Measurements from ENCODE around the gene EHD4. TPM values are rescaled to one million over a fixed set of nuclear protein-coding genes. Genes with fewer than 3 reads are reported as not detected.

The EHD4 gene
- total RNA-seq, 1 donor from 2014 or later: 64.9 TPM

DNA sequence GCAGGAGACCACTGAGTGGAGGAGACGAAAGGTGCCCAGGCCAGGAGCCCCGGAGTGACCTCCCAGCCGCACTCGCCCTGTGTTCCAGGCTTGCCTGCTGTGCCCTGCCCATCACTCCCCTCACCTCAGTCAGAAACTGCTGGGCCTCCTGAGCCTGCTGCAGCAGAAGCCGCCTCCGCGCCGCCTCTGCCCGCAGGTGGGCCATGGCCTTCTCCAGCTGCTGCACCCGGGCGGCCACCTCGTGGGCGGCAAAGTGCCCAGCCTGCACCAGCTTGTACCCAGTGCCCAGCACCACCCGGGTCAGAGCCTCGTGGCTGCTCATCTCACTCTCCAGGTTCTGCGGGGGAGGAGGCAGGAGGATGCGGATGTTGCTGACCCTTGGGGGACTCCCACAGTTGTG is 116.1 kb downstream of the EHD4 start:
- Mint-ChIP-seq H3K27me3 (ENCODE audit: unreplicated experiment) (peaks cover 10% of the 10 kb centered on the region), H3K9me3 (ENCODE audit: unreplicated experiment) (no peaks in the 10 kb centered on the region), H3K4me3 (ENCODE audit: unreplicated experiment) (no peak overlapping the region), H3K27ac (ENCODE audit: unreplicated experiment) (no peak overlapping the region), H3K4me1 (ENCODE audit: unreplicated experiment) (no peaks in the 10 kb centered on the region), H3K36me3 (ENCODE audit: low read depth, unreplicated experiment) (peaks cover 3% of the 10 kb centered on the region)
- DNase-seq (ENCODE audit: low spot score): no peak
- TF ChIP-seq, protein P1, sequence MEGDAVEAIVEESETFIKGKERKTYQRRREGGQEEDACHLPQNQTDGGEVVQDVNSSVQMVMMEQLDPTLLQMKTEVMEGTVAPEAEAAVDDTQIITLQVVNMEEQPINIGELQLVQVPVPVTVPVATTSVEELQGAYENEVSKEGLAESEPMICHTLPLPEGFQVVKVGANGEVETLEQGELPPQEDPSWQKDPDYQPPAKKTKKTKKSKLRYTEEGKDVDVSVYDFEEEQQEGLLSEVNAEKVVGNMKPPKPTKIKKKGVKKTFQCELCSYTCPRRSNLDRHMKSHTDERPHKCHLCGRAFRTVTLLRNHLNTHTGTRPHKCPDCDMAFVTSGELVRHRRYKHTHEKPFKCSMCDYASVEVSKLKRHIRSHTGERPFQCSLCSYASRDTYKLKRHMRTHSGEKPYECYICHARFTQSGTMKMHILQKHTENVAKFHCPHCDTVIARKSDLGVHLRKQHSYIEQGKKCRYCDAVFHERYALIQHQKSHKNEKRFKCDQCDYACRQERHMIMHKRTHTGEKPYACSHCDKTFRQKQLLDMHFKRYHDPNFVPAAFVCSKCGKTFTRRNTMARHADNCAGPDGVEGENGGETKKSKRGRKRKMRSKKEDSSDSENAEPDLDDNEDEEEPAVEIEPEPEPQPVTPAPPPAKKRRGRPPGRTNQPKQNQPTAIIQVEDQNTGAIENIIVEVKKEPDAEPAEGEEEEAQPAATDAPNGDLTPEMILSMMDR (IDR thresholded peaks at IDR 0.05; ENCODE audit: unreplicated experiment): no peak

DNA sequence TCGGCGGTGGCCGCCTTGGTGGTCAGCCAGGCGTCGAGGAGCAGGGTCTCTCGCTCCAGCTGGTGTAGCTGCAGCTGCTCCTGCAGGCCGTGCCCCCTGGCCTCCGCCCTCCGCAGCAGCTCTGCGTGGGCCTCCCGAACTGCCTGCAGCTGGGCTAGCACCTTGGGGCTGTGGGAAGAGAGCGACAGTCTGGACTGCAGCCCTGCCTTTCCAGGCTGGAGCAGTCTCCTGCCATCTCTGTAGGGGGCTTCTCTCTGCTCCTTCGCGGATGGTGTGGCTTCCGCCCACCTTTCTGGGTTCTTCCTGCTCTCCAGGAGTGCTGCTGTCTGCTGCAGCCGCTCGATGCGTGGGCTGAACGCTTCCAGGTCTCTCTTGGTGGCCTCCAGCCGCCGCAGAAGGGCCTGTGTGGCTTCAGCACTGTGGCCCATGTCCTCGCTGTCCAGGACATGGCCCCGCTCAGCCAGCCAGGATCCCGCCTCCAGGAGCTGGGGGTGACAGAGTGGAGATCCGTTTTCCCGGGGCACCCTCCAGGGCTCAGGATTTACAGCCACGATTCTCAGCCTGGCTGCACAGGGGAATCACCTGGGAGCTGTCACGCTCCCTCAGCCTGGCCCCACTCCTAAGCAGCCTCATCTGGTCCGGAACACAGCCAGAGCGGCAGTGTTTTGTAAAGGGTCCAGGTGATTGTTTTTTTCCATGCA is 116.9 kb downstream of the EHD4 start:
- TF ChIP-seq, protein P1 (IDR thresholded peaks at IDR 0.05; ENCODE audit: unreplicated experiment): no peak
- Mint-ChIP-seq H3K4me1 (ENCODE audit: unreplicated experiment) (no peaks in the 10 kb centered on the region), H3K36me3 (ENCODE audit: low read depth, unreplicated experiment) (peaks cover 3% of the 10 kb centered on the region), H3K27me3 (ENCODE audit: unreplicated experiment) (peaks cover 10% of the 10 kb centered on the region), H3K27ac (ENCODE audit: unreplicated experiment) (peak overlapping the region; percentile 30), H3K4me3 (ENCODE audit: unreplicated experiment) (no peak overlapping the region), H3K9me3 (ENCODE audit: unreplicated experiment) (no peaks in the 10 kb centered on the region)
- DNase-seq (ENCODE audit: low spot score): no peak

DNA sequence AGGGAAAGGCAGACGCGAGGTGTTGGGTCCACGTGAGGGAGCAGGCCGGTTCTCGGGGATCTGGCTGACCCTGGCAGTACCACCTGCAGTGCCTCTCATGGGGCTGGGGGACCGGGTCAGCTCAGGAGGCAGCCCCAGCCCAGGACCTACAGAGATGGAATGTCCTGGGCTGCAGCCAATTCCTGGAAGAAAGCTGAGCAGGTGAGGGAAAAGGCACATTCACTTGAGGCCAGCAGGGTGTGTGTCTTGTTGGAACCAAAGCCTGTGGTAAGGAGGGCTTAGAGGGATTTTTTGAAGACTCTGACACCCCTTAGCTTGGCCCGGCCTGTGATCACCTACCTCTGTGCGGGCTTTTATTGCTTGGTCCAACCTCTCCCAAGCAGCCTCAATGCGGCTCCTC is 117.9 kb downstream of the EHD4 start:
- no peak overlapping the region for H3K27ac Mint-ChIP-seq (ENCODE audit: unreplicated experiment)
- H3K27me3 Mint-ChIP-seq (ENCODE audit: unreplicated experiment): peaks cover 8% of the 10 kb centered on the region
- DNase-seq (ENCODE audit: low spot score): no peak
- no peaks in the 10 kb centered on the region for H3K9me3 Mint-ChIP-seq (ENCODE audit: unreplicated experiment)
- H3K4me3 Mint-ChIP-seq (ENCODE audit: unreplicated experiment): no peak overlapping the region
- H3K4me1 Mint-ChIP-seq (ENCODE audit: unreplicated experiment): no peaks in the 10 kb centered on the region
- TF ChIP-seq, protein P1 (IDR thresholded peaks at IDR 0.05; ENCODE audit: unreplicated experiment): no peak
- H3K36me3 Mint-ChIP-seq (ENCODE audit: low read depth, unreplicated experiment): peaks cover 3% of the 10 kb centered on the region

DNA sequence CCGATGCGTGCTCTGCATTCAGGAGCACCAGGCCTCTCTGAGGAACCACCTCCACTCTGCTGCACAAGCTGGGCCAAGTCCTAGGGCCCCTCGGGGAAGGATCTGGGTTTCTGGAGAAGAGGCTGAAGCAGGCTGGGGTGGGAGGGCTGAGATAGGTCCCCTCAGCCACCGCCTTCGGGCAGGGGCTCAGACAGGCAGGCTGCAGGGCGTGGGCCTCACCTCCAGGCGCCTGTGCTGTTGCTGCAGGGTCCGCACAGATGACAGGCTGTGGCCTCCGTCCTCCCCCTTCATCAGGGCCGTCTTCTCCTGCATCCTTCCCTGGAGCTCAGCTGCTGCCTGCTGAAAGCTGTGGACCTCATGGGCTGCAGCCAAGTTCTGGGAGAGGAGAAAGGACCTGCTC is 118.5 kb downstream of the EHD4 start:
- Mint-ChIP-seq H3K36me3 (ENCODE audit: low read depth, unreplicated experiment) (peaks cover 3% of the 10 kb centered on the region), H3K27ac (ENCODE audit: unreplicated experiment) (no peak overlapping the region), H3K27me3 (ENCODE audit: unreplicated experiment) (peaks cover 7% of the 10 kb centered on the region), H3K9me3 (ENCODE audit: unreplicated experiment) (no peaks in the 10 kb centered on the region), H3K4me1 (ENCODE audit: unreplicated experiment) (no peaks in the 10 kb centered on the region), H3K4me3 (ENCODE audit: unreplicated experiment) (no peak overlapping the region)
- TF ChIP-seq, protein P1 (IDR thresholded peaks at IDR 0.05; ENCODE audit: unreplicated experiment): no peak
- no peak for DNase-seq (ENCODE audit: low spot score)

DNA sequence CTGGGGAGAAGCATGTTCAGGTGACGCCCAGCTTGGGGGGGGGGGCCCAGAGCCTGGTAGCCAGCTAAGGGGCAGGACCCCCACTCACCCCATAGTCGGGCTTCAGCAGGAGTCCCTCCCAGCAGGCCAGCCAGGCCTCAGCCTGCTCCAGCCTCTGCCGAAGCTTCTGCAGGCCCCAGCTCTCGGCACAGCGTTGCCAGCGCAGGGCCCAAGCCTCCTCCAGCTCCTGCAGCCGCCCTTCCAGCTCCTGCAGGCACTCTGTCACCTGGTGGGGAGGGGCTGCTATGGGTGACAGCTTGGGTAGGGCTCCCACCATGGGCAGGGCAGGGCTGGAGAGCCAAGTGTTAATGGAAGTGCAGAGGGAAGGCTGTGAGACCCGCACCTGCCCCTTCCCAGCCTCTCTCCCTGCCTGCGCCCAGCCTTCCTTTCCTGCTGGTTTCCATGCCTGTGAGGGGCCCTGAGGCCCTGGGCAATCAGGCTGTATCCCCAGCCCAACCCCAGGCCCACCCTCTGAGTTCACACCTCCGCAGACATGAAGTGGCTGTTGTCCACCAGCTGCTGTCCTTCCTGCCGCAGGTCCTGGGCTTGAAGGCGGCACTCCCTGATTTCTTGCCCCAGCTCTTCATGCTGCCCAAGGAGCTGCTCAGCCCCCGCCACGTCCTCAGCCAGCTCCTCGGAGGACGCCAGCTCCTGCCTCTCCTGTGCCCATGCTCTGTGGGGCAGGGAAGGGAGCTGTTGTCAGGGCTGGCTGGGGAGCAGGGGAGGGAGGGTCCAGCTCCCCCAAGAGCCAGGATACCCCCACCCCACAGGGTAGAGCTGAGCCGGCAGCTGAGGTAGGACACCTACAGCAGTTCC is 119.4 kb downstream of the EHD4 start:
- Mint-ChIP-seq H3K27ac (ENCODE audit: unreplicated experiment) (no peak overlapping the region), H3K27me3 (ENCODE audit: unreplicated experiment) (peaks cover 7% of the 10 kb centered on the region), H3K4me3 (ENCODE audit: unreplicated experiment) (no peak overlapping the region), H3K9me3 (ENCODE audit: unreplicated experiment) (no peaks in the 10 kb centered on the region), H3K36me3 (ENCODE audit: low read depth, unreplicated experiment) (peaks cover 11% of the 10 kb centered on the region), H3K4me1 (ENCODE audit: unreplicated experiment) (no peaks in the 10 kb centered on the region)
- TF ChIP-seq, protein P1 (IDR thresholded peaks at IDR 0.05; ENCODE audit: unreplicated experiment): no peak
- no peak for DNase-seq (ENCODE audit: low spot score)
